ENCODE data around the gene TRRAP. TPM values are rescaled to one million over a fixed set of nuclear protein-coding genes. Genes with fewer than 3 reads are reported as not detected.

Gene TRRAP
- total RNA-seq, 4 donors from 2014 or later, result 15.2 to 18.8 (median 17.0) TPM

GRCh38 chr7:99035723-99036545, 157.6 kb downstream of the TRRAP start:
- DNase-seq (no peak), ATAC-seq (no peak)
- H3K36me3 ChIP-seq, result peaks cover 0 to 95% of the 10 kb centered on the region in 2 donors
- in situ Hi-C loops (cut with MboI; ENCODE audit: low sequenced_read_pairs in 4 of 4) (no loop called here), intact Hi-C loops (cut with DNase I; ENCODE audit: low total_unique reads) (no loop called here)
- no peaks in the 10 kb centered on the region for H3K9me3 ChIP-seq
- TF ChIP-seq CTCF (IDR thresholded peaks at IDR 0.05 in 4 of 5, conservative IDR thresholded peaks at IDR 0.05 in 1 of 5) (no peak), POLR2A (IDR thresholded peaks at IDR 0.05) (no peak)
- H3K27me3 ChIP-seq, result no peaks in the 10 kb centered on the region
- no peaks in the 10 kb centered on the region for H3K4me1 ChIP-seq
- H3K4me3 ChIP-seq, result no peak overlapping the region
- H3K27ac ChIP-seq, result no peak overlapping the region

GRCh38 chr7:99036546-99037111, 158.3 kb downstream of the TRRAP start:
- no peaks in the 10 kb centered on the region for H3K9me3 ChIP-seq
- H3K4me1 ChIP-seq, result no peaks in the 10 kb centered on the region
- H3K36me3 ChIP-seq, result peaks cover 0 to 96% of the 10 kb centered on the region in 2 donors
- no peaks in the 10 kb centered on the region for H3K27me3 ChIP-seq
- no peak overlapping the region for H3K4me3 ChIP-seq
- DNase-seq (peak in 1 of 2 donors; percentile 48), ATAC-seq (no peak)
- H3K27ac ChIP-seq, result no peak overlapping the region
- in situ Hi-C loops (cut with MboI; ENCODE audit: low sequenced_read_pairs in 4 of 4) (no loop called here), intact Hi-C loops (cut with DNase I; ENCODE audit: low total_unique reads) (no loop called here)
- TF ChIP-seq POLR2A (IDR thresholded peaks at IDR 0.05), result no peak
- peak in 1 of 5 experiments; percentile 32 for TF ChIP-seq CTCF (IDR thresholded peaks at IDR 0.05 in 4 of 5, conservative IDR thresholded peaks at IDR 0.05 in 1 of 5)

- in situ Hi-C loops (cut with MboI; ENCODE audit: low sequenced_read_pairs in 4 of 4) (no loop called here), intact Hi-C loops (cut with DNase I; ENCODE audit: low total_unique reads) (no loop called here)
- ATAC-seq (no peak), DNase-seq (no peak)
- H3K27ac ChIP-seq, result no peak overlapping the region
- peaks cover 0 to 95% of the 10 kb centered on the region in 2 donors for H3K36me3 ChIP-seq
- no peaks in the 10 kb centered on the region for H3K9me3 ChIP-seq
- TF ChIP-seq POLR2A (IDR thresholded peaks at IDR 0.05), result no peak
- no peak overlapping the region for H3K4me3 ChIP-seq
- no peaks in the 10 kb centered on the region for H3K27me3 ChIP-seq
- no peaks in the 10 kb centered on the region for H3K4me1 ChIP-seq
Measured at GRCh38 chr7:99037327-99037940, 159.1 kb downstream of the TRRAP start.

- no peaks in the 10 kb centered on the region for H3K9me3 ChIP-seq
- DNase-seq (no peak), ATAC-seq (no peak)
- peaks cover 0 to 95% of the 10 kb centered on the region in 2 donors for H3K36me3 ChIP-seq
- intact Hi-C loops (cut with DNase I; ENCODE audit: low total_unique reads), result no loop called here
- in situ Hi-C loops (cut with MboI; ENCODE audit: low sequenced_read_pairs in 4 of 4), result no loop called here
- H3K4me1 ChIP-seq, result no peaks in the 10 kb centered on the region
- H3K27me3 ChIP-seq, result no peaks in the 10 kb centered on the region
- no peak overlapping the region for H3K27ac ChIP-seq
- H3K4me3 ChIP-seq, result no peak overlapping the region
- no peak for TF ChIP-seq POLR2A (IDR thresholded peaks at IDR 0.05)
- TF ChIP-seq CTCF (IDR thresholded peaks at IDR 0.05 in 4 of 5, conservative IDR thresholded peaks at IDR 0.05 in 1 of 5), result no peak
Measured at GRCh38 chr7:99038086-99038855, 159.9 kb downstream of the TRRAP start.
